Mesothelial cell of epicardium (in vitro differentiated cells): Measurements from ENCODE around the gene SLFN14. TPM values are rescaled to one million over a fixed set of nuclear protein-coding genes. Genes with fewer than 3 reads are reported as not detected.
"Not testable (repeated sequence)": the region's sequence is repeated elsewhere in the genome, so short reads cannot be mapped to it uniquely, and the experiment has no call there.

Experiments
- DNase-seq, 2 experiments: peaks; one replicate each; pipeline ENCODE4 v3.0.0; 2021; ENCODE audit warnings: low spot score in 2 of 2; ENCODE audit not compliant: unreplicated experiment in 2 of 2
- H3K27ac Mint-ChIP-seq: 2 replicates; pipeline ENCODE4 v1.8.0; 2021; ENCODE audit warnings: mixed read lengths
- H3K27me3 Mint-ChIP-seq: 2 replicates; pipeline ENCODE4 v1.8.0; 2021; ENCODE audit warnings: low read depth, mixed read lengths
- H3K36me3 Mint-ChIP-seq: 2 replicates; pipeline ENCODE4 v1.8.0; 2021; ENCODE audit warnings: mixed read lengths
- H3K4me1 Mint-ChIP-seq: 2 replicates; pipeline ENCODE4 v1.8.0; 2021; ENCODE audit warnings: mixed read lengths
- H3K4me3 Mint-ChIP-seq: 2 replicates; pipeline ENCODE4 v1.8.0; 2021; ENCODE audit warnings: mild to moderate bottlenecking, moderate library complexity, mixed read lengths
- H3K9me3 Mint-ChIP-seq: 2 replicates; pipeline ENCODE4 v1.8.0; 2021; ENCODE audit warnings: mixed read lengths
- CTCF ChIP-seq: fragments of 200-600 bp; sonication (generic); IDR thresholded peaks from one replicate; pipeline ENCODE4 v1.5.0; 2021; ENCODE audit warnings: antibody characterized with exemption; ENCODE audit not compliant: unreplicated experiment
- total RNA-seq: library from RNA; stranded (reverse); gene quantifications from 3 replicates; pipeline ENCODE4 v1.2.1, GENCODE V29; 2021

Gene SLFN14
- total RNA-seq, 1 donor from 2014 or later = not detected

GRCh38 chr17:35519439-35519838 lies 41.2 kb downstream of the SLFN14 start:
- DNase-seq = no peak
- no peak for TF ChIP-seq CTCF
- Mint-ChIP-seq H3K9me3 (peaks cover 8% of the 10 kb centered on the region), H3K4me1 (peaks cover 3% of the 10 kb centered on the region), H3K4me3 (no peak overlapping the region), H3K27ac (no peak overlapping the region), H3K27me3 (peaks cover 82% of the 10 kb centered on the region), H3K36me3 (no peaks in the 10 kb centered on the region)

- H3K4me1 Mint-ChIP-seq, H3K4me3 Mint-ChIP-seq, H3K36me3 Mint-ChIP-seq, DNase-seq, H3K9me3 Mint-ChIP-seq, H3K27ac Mint-ChIP-seq: not testable (repeated sequence)
- H3K27me3 Mint-ChIP-seq = peaks cover 83% of the 10 kb centered on the region
These were observed 42.2 kb downstream of the SLFN14 start for GRCh38 chr17:35518431-35518830.

GRCh38 chr17:35515027-35515426 lies 45.6 kb downstream of the SLFN14 start:
- H3K9me3 Mint-ChIP-seq = peaks cover 8% of the 10 kb centered on the region
- peaks cover 81% of the 10 kb centered on the region for H3K27me3 Mint-ChIP-seq
- TF ChIP-seq CTCF = no peak
- H3K4me1 Mint-ChIP-seq = peaks cover 6% of the 10 kb centered on the region
- DNase-seq = no peak
- H3K27ac Mint-ChIP-seq = no peak overlapping the region
- no peak overlapping the region for H3K4me3 Mint-ChIP-seq
- no peaks in the 10 kb centered on the region for H3K36me3 Mint-ChIP-seq

GRCh38 chr17:35514564-35514963 lies 46.1 kb downstream of the SLFN14 start:
- Mint-ChIP-seq H3K27ac (no peak overlapping the region), H3K4me1 (peaks cover 6% of the 10 kb centered on the region), H3K9me3 (peaks cover 8% of the 10 kb centered on the region), H3K27me3 (peaks cover 79% of the 10 kb centered on the region), H3K4me3 (no peak overlapping the region), H3K36me3 (no peaks in the 10 kb centered on the region)
- TF ChIP-seq CTCF = no peak
- no peak for DNase-seq

Other genes starting within 250 kb of the SLFN14 start
- 34.1 to 37.7 TPM (median 36.9 TPM) in 3 replicates for gene SLFN11, start 187.2 kb downstream of the SLFN14 start, total RNA-seq
- gene SLFN12, start 128.3 kb downstream of the SLFN14 start, total RNA-seq = 18.4 to 19.5 TPM (median 18.8 TPM) in 3 replicates
- 23.1 to 24.7 TPM (median 23.7 TPM) in 3 replicates for gene SLFN13, start 112.1 kb downstream of the SLFN14 start, total RNA-seq
- 0.09 to 0.18 TPM (median 0.09 TPM) in 3 replicates for gene SLFN12L, start 23.1 kb downstream of the SLFN14 start, total RNA-seq
- 5.0 to 7.5 TPM (median 5.1 TPM) in 3 replicates for gene PEX12, start 17.8 kb upstream of the SLFN14 start, total RNA-seq
- 155 to 158 TPM (median 155 TPM) in 3 replicates for gene AP2B1, start 26.5 kb upstream of the SLFN14 start, total RNA-seq
- gene RASL10B, start 170.8 kb upstream of the SLFN14 start, total RNA-seq = 19.3 to 20.5 TPM (median 20.1 TPM) in 3 replicates
- 0.09 to 0.20 TPM (median 0.11 TPM) in 3 replicates for gene GAS2L2, start 192.4 kb upstream of the SLFN14 start, total RNA-seq
- gene C17orf50, start 200.1 kb upstream of the SLFN14 start, total RNA-seq = not detected in 3 replicates
- gene MMP28, start 234.8 kb upstream of the SLFN14 start, total RNA-seq = 0.34 to 0.86 TPM in 2 of 3 replicates, not detected in the other
- gene TAF15, start 248.7 kb upstream of the SLFN14 start, total RNA-seq = 218 to 235 TPM (median 225 TPM) in 3 replicates